ENCODE results near the gene HSD17B14. TPM values are rescaled to one million over a fixed set of nuclear protein-coding genes. Genes with fewer than 3 reads are reported as not detected.
"Not testable (repeated sequence)": the region's sequence is repeated elsewhere in the genome, so short reads cannot be mapped to it uniquely, and the experiment has no call there.

Gene HSD17B14
- total and polyA plus RNA-seq, 4 donors = 13.7 to 18.9 (median 15.2) TPM

GRCh38 chr19:48787331-48787730, 49.0 kb downstream of the HSD17B14 start:
- intact Hi-C loops (cut with DNase I) = loop anchor here in 1 of 2 donors (5.0 kb wide), 1 partner anchor 185 kb away; no protein-coding TSS in a partner anchor
- WGBS, 2 donors = 85% methylated on average over 9 of the region's 9 CpGs

GRCh38 chr19:48786422-48786821, 49.9 kb downstream of the HSD17B14 start:
- not testable (repeated sequence) for H3K27me3 ChIP-seq (ENCODE audit: control insufficient read depth in 1 of 2, insufficient read depth in 2 of 2, low read length in 1 of 2); H3K4me1 ChIP-seq (ENCODE audit: control insufficient read depth in 1 of 2, insufficient read depth in 2 of 2, low read length in 2 of 2); ATAC-seq (ENCODE audit: low FRiP score); H3K9me3 ChIP-seq (ENCODE audit: control insufficient read depth, low read length); H3K27ac ChIP-seq (ENCODE audit: low read depth in 1 of 2, low read length in 2 of 2); DNase-seq; H3K4me3 ChIP-seq (ENCODE audit: low read length in 2 of 2); H3K36me3 ChIP-seq (ENCODE audit: control insufficient read depth in 1 of 2, insufficient read depth in 2 of 2, low read length in 1 of 2)
- whole genome bisulfite sequencing, 2 donors = 94% methylated on average over 7 of the region's 7 CpGs
- intact Hi-C loops (cut with DNase I) = loop anchor here in 1 of 2 donors (5.0 kb wide), 1 partner anchor 186 kb away; no protein-coding TSS in a partner anchor

More at GRCh38 chr19:48787331-48787730, 49.0 kb downstream of the HSD17B14 start:
- not testable (repeated sequence) for H3K4me1 ChIP-seq (ENCODE audit: control insufficient read depth in 1 of 2, insufficient read depth in 2 of 2, low read length in 2 of 2); DNase-seq; H3K27me3 ChIP-seq (ENCODE audit: control insufficient read depth in 1 of 2, insufficient read depth in 2 of 2, low read length in 1 of 2); H3K27ac ChIP-seq (ENCODE audit: low read depth in 1 of 2, low read length in 2 of 2); H3K9me3 ChIP-seq (ENCODE audit: control insufficient read depth, low read length); H3K4me3 ChIP-seq (ENCODE audit: low read length in 2 of 2); H3K36me3 ChIP-seq (ENCODE audit: control insufficient read depth in 1 of 2, insufficient read depth in 2 of 2, low read length in 1 of 2); ATAC-seq (ENCODE audit: low FRiP score)

GRCh38 chr19:48784527-48784926, 51.8 kb downstream of the HSD17B14 start:
- WGBS, 2 donors = 61 to 62% methylated on average over 5 of the region's 5 CpGs
- Histone ChIP-seq H3K4me1 (ENCODE audit: control insufficient read depth in 1 of 2, insufficient read depth in 2 of 2, low read length in 2 of 2) (no peaks in the 10 kb centered on the region), H3K27me3 (ENCODE audit: control insufficient read depth in 1 of 2, insufficient read depth in 2 of 2, low read length in 1 of 2) (no peaks in the 10 kb centered on the region), H3K4me3 (ENCODE audit: low read length in 2 of 2) (no peak overlapping the region), H3K9me3 (ENCODE audit: control insufficient read depth, low read length) (no peaks in the 10 kb centered on the region), H3K36me3 (ENCODE audit: control insufficient read depth in 1 of 2, insufficient read depth in 2 of 2, low read length in 1 of 2) (no peaks in the 10 kb centered on the region), H3K27ac (ENCODE audit: low read depth in 1 of 2, low read length in 2 of 2) (no peak overlapping the region)
- DNase-seq (no peak), ATAC-seq (ENCODE audit: low FRiP score) (no peak)
- intact Hi-C loops (cut with DNase I) = no loop called here

GRCh38 chr19:48780631-48781391, 55.5 kb downstream of the HSD17B14 start:
- no peaks in the 10 kb centered on the region for H3K27me3 ChIP-seq (ENCODE audit: control insufficient read depth in 1 of 2, insufficient read depth in 2 of 2, low read length in 1 of 2)
- intact Hi-C loops (cut with DNase I) = no loop called here
- DNase-seq (no peak), ATAC-seq (ENCODE audit: low FRiP score) (no peak)
- no peaks in the 10 kb centered on the region for H3K9me3 ChIP-seq (ENCODE audit: control insufficient read depth, low read length)
- H3K27ac ChIP-seq (ENCODE audit: low read depth in 1 of 2, low read length in 2 of 2) = no peak overlapping the region
- WGBS, 2 donors = 72 to 73% methylated on average over 14 of the region's 14 CpGs
- no peaks in the 10 kb centered on the region for H3K36me3 ChIP-seq (ENCODE audit: control insufficient read depth in 1 of 2, insufficient read depth in 2 of 2, low read length in 1 of 2)
- no peaks in the 10 kb centered on the region for H3K4me1 ChIP-seq (ENCODE audit: control insufficient read depth in 1 of 2, insufficient read depth in 2 of 2, low read length in 2 of 2)
- no peak overlapping the region for H3K4me3 ChIP-seq (ENCODE audit: low read length in 2 of 2)

GRCh38 chr19:48779636-48780035, 56.7 kb downstream of the HSD17B14 start:
- no peaks in the 10 kb centered on the region for H3K36me3 ChIP-seq (ENCODE audit: control insufficient read depth in 1 of 2, insufficient read depth in 2 of 2, low read length in 1 of 2)
- no peak overlapping the region for H3K27ac ChIP-seq (ENCODE audit: low read depth in 1 of 2, low read length in 2 of 2)
- intact Hi-C loops (cut with DNase I) = no loop called here
- whole genome bisulfite sequencing, 2 donors = 79 to 86% methylated on average over 1 of the region's 1 CpG
- H3K9me3 ChIP-seq (ENCODE audit: control insufficient read depth, low read length) = no peaks in the 10 kb centered on the region
- no peak overlapping the region for H3K4me3 ChIP-seq (ENCODE audit: low read length in 2 of 2)
- H3K4me1 ChIP-seq (ENCODE audit: control insufficient read depth in 1 of 2, insufficient read depth in 2 of 2, low read length in 2 of 2) = no peaks in the 10 kb centered on the region
- no peak for DNase-seq
- ATAC-seq (ENCODE audit: low FRiP score) = no peak
- H3K27me3 ChIP-seq (ENCODE audit: control insufficient read depth in 1 of 2, insufficient read depth in 2 of 2, low read length in 1 of 2) = no peaks in the 10 kb centered on the region

- Histone ChIP-seq H3K4me3 (ENCODE audit: low read length in 2 of 2) (no peak overlapping the region), H3K4me1 (ENCODE audit: control insufficient read depth in 1 of 2, insufficient read depth in 2 of 2, low read length in 2 of 2) (no peaks in the 10 kb centered on the region), H3K9me3 (ENCODE audit: control insufficient read depth, low read length) (no peaks in the 10 kb centered on the region), H3K36me3 (ENCODE audit: control insufficient read depth in 1 of 2, insufficient read depth in 2 of 2, low read length in 1 of 2) (no peaks in the 10 kb centered on the region), H3K27me3 (ENCODE audit: control insufficient read depth in 1 of 2, insufficient read depth in 2 of 2, low read length in 1 of 2) (no peaks in the 10 kb centered on the region), H3K27ac (ENCODE audit: low read depth in 1 of 2, low read length in 2 of 2) (no peak overlapping the region)
- DNase-seq = no peak
- ATAC-seq (ENCODE audit: low FRiP score) = no peak
- intact Hi-C loops (cut with DNase I) = no loop called here
- 91% methylated on average over 12 of the region's 12 CpGs for WGBS, 2 donors
Measured at GRCh38 chr19:48777720-48778119, 58.6 kb downstream of the HSD17B14 start.

GRCh38 chr19:48777139-48777538, 59.2 kb downstream of the HSD17B14 start:
- Histone ChIP-seq H3K4me3 (ENCODE audit: low read length in 2 of 2) (no peak overlapping the region), H3K27me3 (ENCODE audit: control insufficient read depth in 1 of 2, insufficient read depth in 2 of 2, low read length in 1 of 2) (no peaks in the 10 kb centered on the region), H3K27ac (ENCODE audit: low read depth in 1 of 2, low read length in 2 of 2) (no peak overlapping the region), H3K36me3 (ENCODE audit: control insufficient read depth in 1 of 2, insufficient read depth in 2 of 2, low read length in 1 of 2) (no peaks in the 10 kb centered on the region), H3K9me3 (ENCODE audit: control insufficient read depth, low read length) (no peaks in the 10 kb centered on the region), H3K4me1 (ENCODE audit: control insufficient read depth in 1 of 2, insufficient read depth in 2 of 2, low read length in 2 of 2) (no peaks in the 10 kb centered on the region)
- intact Hi-C loops (cut with DNase I) = no loop called here
- 92 to 94% methylated on average over 5 of the region's 5 CpGs for WGBS, 2 donors
- no peak for ATAC-seq (ENCODE audit: low FRiP score)
- DNase-seq = no peak

GRCh38 chr19:48772503-48772953, 63.8 kb downstream of the HSD17B14 start:
- WGBS, 2 donors = 57 to 67% methylated on average over 13 of the region's 13 CpGs
- intact Hi-C loops (cut with DNase I) = no loop called here

More at GRCh38 chr19:48772503-48772953, 63.8 kb downstream of the HSD17B14 start:
- Histone ChIP-seq H3K27ac (ENCODE audit: low read depth in 1 of 2, low read length in 2 of 2) (no peak overlapping the region), H3K36me3 (ENCODE audit: control insufficient read depth in 1 of 2, insufficient read depth in 2 of 2, low read length in 1 of 2) (no peaks in the 10 kb centered on the region), H3K4me3 (ENCODE audit: low read length in 2 of 2) (no peak overlapping the region), H3K4me1 (ENCODE audit: control insufficient read depth in 1 of 2, insufficient read depth in 2 of 2, low read length in 2 of 2) (no peaks in the 10 kb centered on the region), H3K9me3 (ENCODE audit: control insufficient read depth, low read length) (no peaks in the 10 kb centered on the region), H3K27me3 (ENCODE audit: control insufficient read depth in 1 of 2, insufficient read depth in 2 of 2, low read length in 1 of 2) (no peaks in the 10 kb centered on the region)
- ATAC-seq (ENCODE audit: low FRiP score) = no peak
- no peak for DNase-seq
